Pancreas (tissue), 10 donors: ENCODE measurements around the gene SCTR. TPM values are rescaled to one million over a fixed set of nuclear protein-coding genes. Genes with fewer than 3 reads are reported as not detected.

Experiments
- ATAC-seq, 4 donors: fragments of 200-7000 bp; cut with Tn5 transposase; one replicate each; pipeline versions ENCODE4 v1.8.0 to v1.9.1; 2020; ENCODE audit warnings: mild to moderate bottlenecking in 4 of 4, moderate library complexity in 4 of 4
- DNase-seq, 6 donors: peaks; one replicate each; pipeline ENCODE4 v3.0.0-alpha.2; 2020
- FAIRE-seq: peaks from 2 replicates; lab custom pipeline; 2012; peaks lifted over from hg19 to GRCh38; lab: Jason Lieb, UNC
- H3K27ac ChIP-seq, 4 donors: fragments of 200-600 bp; sonication (generic); 1 replicate in 3 of 4; 2 replicates in 1 of 4; pipeline versions ENCODE4 v1.5.0 to v1.8.0; 2020
- H3K27me3 ChIP-seq, 4 donors: fragments of 200-600 bp; one replicate each; pipeline ENCODE4 v1.8.0; 2021
- H3K36me3 ChIP-seq, 3 donors: fragments of 200-600 bp; sonication (generic) in 1 of 3; one replicate each; pipeline versions ENCODE4 v1.5.0 to v1.8.0; 2020 to 2021
- H3K4me1 ChIP-seq, 3 donors: fragments of 200-600 bp; one replicate each; pipeline ENCODE4 v1.8.0; 2021
- H3K4me3 ChIP-seq, 4 donors: fragments of 200-600 bp; sonication (generic) in 2 of 4; one replicate each; pipeline versions ENCODE4 v1.5.0 to v1.8.0; 2020 to 2021
- H3K9me3 ChIP-seq, 4 donors: fragments of 200-600 bp; one replicate each; pipeline ENCODE4 v1.8.0; 2021
- CTCF ChIP-seq, 4 donors: fragments of 200-600 bp; sonication (generic) in 3 of 4; IDR thresholded peaks; one replicate each; pipeline versions ENCODE4 v1.5.0 to v1.8.0; 2021; ENCODE audit warnings: antibody characterized with exemption in 4 of 4
- WGBS, 2 donors: extraction: QIAGEN DNeasy Blood & Tissue Kit; methylation state at CpG; one replicate each; pipeline ENCODE4 v1.1.7; 2013; 5-methylcytosine and 5-hydroxymethylcytosine counted together
- intact Hi-C, 3 donors: fragments of 100-400 bp; cut with DNase I; formaldehyde crosslinking; loops; one replicate each; pipeline versions ENCODE4 v1.11.1 to v1.14.2; 2022
- polyA plus RNA-seq, 2 donors: library from polyadenylated mRNA; stranded (reverse); fragments of 200-250 nt; gene quantifications; one replicate each; pipeline ENCODE4 v1.2.3, GENCODE V29; 2013
- total RNA-seq, 6 donors: library from RNA; stranded (reverse); fragmentation: NEBNext Ultra II Directional in 4 of 6; extraction: Animal tissue kit (Norgen Biotek cat#: 25700) in 4 of 6; gene quantifications; one replicate each; pipeline versions ENCODE4 v1.2.1 to v1.2.4, GENCODE V29; 2021 to 2023
- donor health status: healthy with polysubstance abuse.
- donor health status: DM: no; HTN: no; CAD: no; lungs with moderate emphysema.
- donor health status: DM: no; HTN: no; CAD: no.
- donor health status: control.
- donor health status: control.
- donor health status: Bipolar disorder and iron deficiency.
- donor health status: DM: yes; HTN: yes; CAD: no.
- donor health status: DM: no; HTN: no; CAD: no.
- donor health status: DM: no; HTN: no; CAD: no.
- donor health status: DM: yes; HTN: yes; CAD: no.

The SCTR gene
- total and polyA plus RNA-seq, 8 donors = 31.9 to 1,263 (median 84.7) TPM

GRCh38 chr2:119488245-119489214 lies 35.8 kb downstream of the SCTR start:
- H3K27ac ChIP-seq = peak overlapping the region; percentile 79 to 95 (median 88)
- ATAC-seq = peak; percentile 6 to 22 (median 14)
- intact Hi-C loops = no loop called here
- no peaks in the 10 kb centered on the region for H3K36me3 ChIP-seq
- no peak for TF ChIP-seq CTCF (IDR thresholded peaks at IDR 0.05)
- DNase-seq = peak in 3 of 6 donors; percentile 52 to 65 (median 56)
- no peak overlapping the region for H3K4me3 ChIP-seq
- H3K27me3 ChIP-seq = no peaks in the 10 kb centered on the region
- no peaks in the 10 kb centered on the region for H3K9me3 ChIP-seq
- H3K4me1 ChIP-seq = peaks cover 48 to 84% (median 74%) of the 10 kb centered on the region in 3 donors
- 52 to 57% methylated on average over 24 of the region's 24 CpGs for WGBS, 2 donors
- no peak for FAIRE-seq

GRCh38 chr2:119487434-119488244 lies 36.6 kb downstream of the SCTR start:
- WGBS, 2 donors = 5 to 9% methylated on average over 9 of the region's 9 CpGs
- no peak for TF ChIP-seq CTCF (IDR thresholded peaks at IDR 0.05)
- Histone ChIP-seq H3K27ac (peak overlapping the region; percentile 79 to 95 (median 88)), H3K36me3 (no peaks in the 10 kb centered on the region), H3K27me3 (no peaks in the 10 kb centered on the region), H3K4me3 (no peak overlapping the region), H3K9me3 (no peaks in the 10 kb centered on the region), H3K4me1 (peaks cover 48 to 82% (median 75%) of the 10 kb centered on the region in 3 donors)
- intact Hi-C loops = no loop called here
- DNase-seq = peak; percentile 88 to 94 (median 92)
- peak; percentile 80 to 89 (median 83) for ATAC-seq
- FAIRE-seq = no peak

GRCh38 chr2:119486886-119487285 lies 37.4 kb downstream of the SCTR start:
- peaks cover 48 to 76% (median 69%) of the 10 kb centered on the region in 3 donors for H3K4me1 ChIP-seq
- 10 to 18% methylated on average over 6 to 7 of the region's 7 CpGs for WGBS, 2 donors

DNA sequence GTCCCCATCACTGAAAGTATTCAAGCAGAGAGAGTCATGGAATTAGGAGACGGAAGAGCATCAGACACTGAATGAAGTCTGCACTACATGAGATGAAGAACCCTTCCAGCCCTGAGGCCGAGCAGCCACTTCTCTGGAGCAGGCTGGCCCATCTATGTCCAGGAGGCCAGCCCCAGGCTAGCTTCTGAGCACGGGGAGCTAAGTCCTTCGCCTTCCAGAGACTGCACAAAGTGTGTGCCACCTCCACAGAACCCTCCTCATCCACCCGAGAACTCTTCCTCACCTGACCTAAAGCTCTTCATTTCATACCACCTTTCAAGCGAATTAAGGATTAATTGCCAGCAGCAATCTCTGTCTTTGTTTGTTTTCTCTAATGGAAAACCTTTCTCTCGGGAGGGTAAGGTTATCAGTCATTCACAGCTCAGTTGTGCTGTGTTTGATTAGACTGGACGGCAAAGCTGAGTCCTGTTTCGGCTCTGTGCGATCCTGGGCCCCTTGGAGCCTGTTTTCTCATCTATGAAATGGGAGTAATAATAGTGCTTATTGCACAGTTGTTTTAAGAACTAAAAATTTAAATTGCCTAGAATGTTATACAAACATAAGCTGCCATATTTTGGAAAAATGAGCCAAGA lies 38.0 kb downstream of the SCTR start:
- Histone ChIP-seq H3K4me1 (peaks cover 48 to 73% (median 66%) of the 10 kb centered on the region in 3 donors), H3K4me3 (no peak overlapping the region), H3K27me3 (no peaks in the 10 kb centered on the region), H3K9me3 (no peaks in the 10 kb centered on the region), H3K36me3 (no peaks in the 10 kb centered on the region), H3K27ac (peak overlapping the region; percentile 66 to 95 (median 86))
- no peak for DNase-seq
- FAIRE-seq = no peak
- TF ChIP-seq CTCF (IDR thresholded peaks at IDR 0.05) = no peak
- peak in 2 of 4 donors; percentile 16 to 26 for ATAC-seq
- intact Hi-C loops = no loop called here
- WGBS, 2 donors = 34 to 38% methylated on average over 10 of the region's 10 CpGs

More at GRCh38 chr2:119486886-119487285, 37.4 kb downstream of the SCTR start:
- no peaks in the 10 kb centered on the region for H3K27me3 ChIP-seq
- DNase-seq = no peak
- H3K36me3 ChIP-seq = no peaks in the 10 kb centered on the region
- H3K9me3 ChIP-seq = no peaks in the 10 kb centered on the region
- intact Hi-C loops = no loop called here
- peak overlapping the region; percentile 66 to 95 (median 86) for H3K27ac ChIP-seq
- peak in 3 of 4 donors; percentile 1 to 5 (median 1) for ATAC-seq
- no peak overlapping the region for H3K4me3 ChIP-seq
- FAIRE-seq = no peak
- no peak for TF ChIP-seq CTCF (IDR thresholded peaks at IDR 0.05)
